Transverse colon (tissue), 4 donors: ENCODE measurements around the gene IPO4.

ENCODE experiments used
- CTCF ChIP-seq, 5 experiments: fragments of 200-600 bp in 3 of 5; fragments of 450-650 bp in 2 of 5; sonication (generic) in 3 of 5; IDR thresholded peaks; 1 replicate in 2 of 5; 2 replicates in 3 of 5; pipeline ENCODE4 v1.5.1; 2016 to 2017; ENCODE audit warnings: antibody characterized with exemption in 5 of 5, inconsistent platforms in 3 of 5, mild to moderate bottlenecking in 2 of 5, moderate library complexity in 1 of 5
- POLR2AphosphoS5 ChIP-seq, 3 donors: sonication (generic); formaldehyde crosslinking; IDR thresholded peaks; one replicate each; pipeline ENCODE4 v1.6.1; 2016; ENCODE audit warnings: antibody characterized with exemption in 3 of 3

GRCh38 chr14:24135834-24136683, 52.6 kb downstream of the IPO4 start, which contains the start of gene PSME1:
- TF ChIP-seq CTCF (IDR thresholded peaks at IDR 0.05): no peak
- TF ChIP-seq POLR2AphosphoS5 (IDR thresholded peaks at IDR 0.05): peak; percentile 60 to 91 (median 88)
